HEK293T (cell line): ENCODE results near the gene URB1.

Experiments used
- ELF4 ChIP-seq: fragments of 450-650 bp; IDR thresholded peaks from 2 replicates; pipeline ENCODE4 v1.6.1; 2017; ENCODE audit warnings: antibody characterized with exemption
- FOXK2 ChIP-seq: fragments of 450-650 bp; IDR thresholded peaks from 2 replicates; pipeline ENCODE4 v1.6.1; 2016; ENCODE audit warnings: mild to moderate bottlenecking
- L3MBTL2 ChIP-seq: fragments of 450-650 bp; conservative IDR thresholded peaks from 2 replicates; pipeline ENCODE4 v1.6.1; 2016; ENCODE audit warnings: mild to moderate bottlenecking
- SUZ12 ChIP-seq: fragments of 450-650 bp; IDR thresholded peaks from 2 replicates; pipeline ENCODE4 v1.6.1; 2016; ENCODE audit warnings: mild to moderate bottlenecking

GRCh38 chr21:32406405-32406804, 13.6 kb upstream of the URB1 start:
- TF ChIP-seq FOXK2 (no peak), L3MBTL2 (no peak), SUZ12 (no peak), ELF4 (no peak)
